ENCODE data around the gene RAB34. TPM values are rescaled to one million over a fixed set of nuclear protein-coding genes. Genes with fewer than 3 reads are reported as not detected.

Gene RAB34
- total RNA-seq, 1 experiment from 2014 or later: 105 TPM

GRCh38 chr17:28758411-28759121 is 40.9 kb upstream of the RAB34 start:
- Mint-ChIP-seq H3K4me3 (ENCODE audit: unreplicated experiment) (no peak overlapping the region), H3K36me3 (ENCODE audit: insufficient read depth, unreplicated experiment) (peaks cover 81% of the 10 kb centered on the region), H3K27me3 (ENCODE audit: insufficient read depth, unreplicated experiment) (no peaks in the 10 kb centered on the region), H3K27ac (ENCODE audit: low read depth, unreplicated experiment) (no peak overlapping the region), H3K4me1 (ENCODE audit: insufficient read depth, unreplicated experiment) (peaks cover 21% of the 10 kb centered on the region), H3K9me3 (ENCODE audit: unreplicated experiment) (no peaks in the 10 kb centered on the region)
- TF ChIP-seq, protein P1, sequence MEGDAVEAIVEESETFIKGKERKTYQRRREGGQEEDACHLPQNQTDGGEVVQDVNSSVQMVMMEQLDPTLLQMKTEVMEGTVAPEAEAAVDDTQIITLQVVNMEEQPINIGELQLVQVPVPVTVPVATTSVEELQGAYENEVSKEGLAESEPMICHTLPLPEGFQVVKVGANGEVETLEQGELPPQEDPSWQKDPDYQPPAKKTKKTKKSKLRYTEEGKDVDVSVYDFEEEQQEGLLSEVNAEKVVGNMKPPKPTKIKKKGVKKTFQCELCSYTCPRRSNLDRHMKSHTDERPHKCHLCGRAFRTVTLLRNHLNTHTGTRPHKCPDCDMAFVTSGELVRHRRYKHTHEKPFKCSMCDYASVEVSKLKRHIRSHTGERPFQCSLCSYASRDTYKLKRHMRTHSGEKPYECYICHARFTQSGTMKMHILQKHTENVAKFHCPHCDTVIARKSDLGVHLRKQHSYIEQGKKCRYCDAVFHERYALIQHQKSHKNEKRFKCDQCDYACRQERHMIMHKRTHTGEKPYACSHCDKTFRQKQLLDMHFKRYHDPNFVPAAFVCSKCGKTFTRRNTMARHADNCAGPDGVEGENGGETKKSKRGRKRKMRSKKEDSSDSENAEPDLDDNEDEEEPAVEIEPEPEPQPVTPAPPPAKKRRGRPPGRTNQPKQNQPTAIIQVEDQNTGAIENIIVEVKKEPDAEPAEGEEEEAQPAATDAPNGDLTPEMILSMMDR (IDR thresholded peaks at IDR 0.05; ENCODE audit: unreplicated experiment): no peak
- no TSS peak for BruUV-seq (replicated peaks)
- intact Hi-C loops (cut with micrococcal nuclease): no loop called here
- ChIA-PET CTCF (interaction anchor here (0.6 kb wide), 1 partner anchor 12 kb away, joined by 3 read pairs; no protein-coding TSS in a partner anchor), POLR2A (no interaction called here)
- no peak for DNase-seq (ENCODE audit: unreplicated experiment)

GRCh38 chr17:28756049-28756804 is 38.6 kb upstream of the RAB34 start:
- TF ChIP-seq, protein P1 (IDR thresholded peaks at IDR 0.05; ENCODE audit: unreplicated experiment): no peak
- ChIA-PET POLR2A (interaction anchor here (0.7 to 0.9 kb wide), 3 partner anchors 13 to 52 kb away, joined by 3 to 4 read pairs (median 4); partner anchors contain the start of gene TRAF4), CTCF (interaction anchor here (0.7 to 1.2 kb wide), 2 partner anchors 19 to 29 kb away, joined by 3 to 6 read pairs; no protein-coding TSS in a partner anchor)

GRCh38 chr17:28755486-28755885 is 37.8 kb upstream of the RAB34 start:
- H3K27ac Mint-ChIP-seq (ENCODE audit: low read depth, unreplicated experiment): no peak overlapping the region
- H3K36me3 Mint-ChIP-seq (ENCODE audit: insufficient read depth, unreplicated experiment): peaks cover 80% of the 10 kb centered on the region
- intact Hi-C loops (cut with micrococcal nuclease): no loop called here
- H3K9me3 Mint-ChIP-seq (ENCODE audit: unreplicated experiment): no peaks in the 10 kb centered on the region
- ChIA-PET CTCF (interaction anchor here (15.1 kb wide), 1 partner anchor 30 kb away, joined by 365 read pairs; the partner anchor contains the start of genes NEK8 and TLCD1), POLR2A (interaction anchor here (1.7 to 17.3 kb wide), 2 partner anchors 28 to 86 kb away, joined by 3 to 1135 read pairs; partner anchors contain the start of genes NEK8, RPL23A and TLCD1)
- no peak overlapping the region for H3K4me3 Mint-ChIP-seq (ENCODE audit: unreplicated experiment)
- H3K4me1 Mint-ChIP-seq (ENCODE audit: insufficient read depth, unreplicated experiment): peaks cover 11% of the 10 kb centered on the region
- no TSS peak for BruUV-seq (replicated peaks)
- H3K27me3 Mint-ChIP-seq (ENCODE audit: insufficient read depth, unreplicated experiment): no peaks in the 10 kb centered on the region
- no peak for DNase-seq (ENCODE audit: unreplicated experiment)
- TF ChIP-seq, protein P1 (IDR thresholded peaks at IDR 0.05; ENCODE audit: unreplicated experiment): no peak

More at GRCh38 chr17:28756049-28756804, 38.6 kb upstream of the RAB34 start:
- no peaks in the 10 kb centered on the region for H3K27me3 Mint-ChIP-seq (ENCODE audit: insufficient read depth, unreplicated experiment)
- H3K4me3 Mint-ChIP-seq (ENCODE audit: unreplicated experiment): no peak overlapping the region
- H3K4me1 Mint-ChIP-seq (ENCODE audit: insufficient read depth, unreplicated experiment): peaks cover 13% of the 10 kb centered on the region
- no peaks in the 10 kb centered on the region for H3K9me3 Mint-ChIP-seq (ENCODE audit: unreplicated experiment)
- DNase-seq (ENCODE audit: unreplicated experiment): no peak
- BruUV-seq (replicated peaks): no TSS peak
- intact Hi-C loops (cut with micrococcal nuclease): no loop called here
- peaks cover 80% of the 10 kb centered on the region for H3K36me3 Mint-ChIP-seq (ENCODE audit: insufficient read depth, unreplicated experiment)
- no peak overlapping the region for H3K27ac Mint-ChIP-seq (ENCODE audit: low read depth, unreplicated experiment)
